Measurements from ENCODE around the gene HYAL1. TPM values are rescaled to one million over a fixed set of nuclear protein-coding genes. Genes with fewer than 3 reads are reported as not detected.
"Not testable (repeated sequence)": the region's sequence is repeated elsewhere in the genome, so short reads cannot be mapped to it uniquely, and the experiment has no call there.

Gene HYAL1
- total RNA-seq, 1 donor from 2014 or later = 1.1 TPM

DNA sequence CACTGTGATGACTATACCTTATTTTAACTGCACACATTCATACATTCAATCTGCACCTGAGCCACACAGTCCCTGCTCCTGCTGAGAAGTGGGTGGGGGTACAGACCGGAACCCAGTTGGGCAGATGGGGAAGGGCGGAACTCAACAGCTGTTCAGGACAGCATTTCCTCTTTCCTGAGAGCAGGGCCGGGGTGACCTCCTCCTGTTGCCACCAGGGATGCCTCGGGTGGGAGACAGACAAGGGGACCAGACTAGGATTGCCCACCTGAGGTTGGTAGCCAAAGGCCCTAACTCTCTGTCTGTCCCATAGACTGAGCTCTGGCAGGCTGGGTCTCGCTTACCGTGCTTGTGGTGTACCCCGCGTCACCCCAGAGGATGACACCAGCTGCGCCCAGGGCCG, 15.2 kb upstream of the HYAL1 start:
- DNase-seq = no peak

DNA sequence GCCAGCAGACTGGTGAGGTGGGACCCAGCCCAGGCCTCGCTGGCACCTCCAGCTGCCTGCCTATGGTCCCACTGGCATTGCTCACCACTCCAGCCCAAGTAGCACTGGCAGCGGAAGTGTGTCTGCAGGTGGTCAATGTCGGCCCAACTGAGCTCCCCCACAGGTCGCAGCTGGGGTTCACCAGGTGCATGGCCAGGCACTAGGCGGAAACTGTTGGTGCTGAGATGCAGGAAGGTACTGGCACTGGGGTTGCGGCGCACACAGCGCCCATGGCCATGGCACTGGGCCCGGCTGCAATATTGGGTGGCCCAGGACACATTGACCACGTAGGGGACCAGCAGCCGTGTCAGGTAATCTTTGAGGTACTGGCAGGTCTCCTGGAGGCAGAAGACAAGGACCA, 14.8 kb upstream of the HYAL1 start:
- no peak for DNase-seq

DNA sequence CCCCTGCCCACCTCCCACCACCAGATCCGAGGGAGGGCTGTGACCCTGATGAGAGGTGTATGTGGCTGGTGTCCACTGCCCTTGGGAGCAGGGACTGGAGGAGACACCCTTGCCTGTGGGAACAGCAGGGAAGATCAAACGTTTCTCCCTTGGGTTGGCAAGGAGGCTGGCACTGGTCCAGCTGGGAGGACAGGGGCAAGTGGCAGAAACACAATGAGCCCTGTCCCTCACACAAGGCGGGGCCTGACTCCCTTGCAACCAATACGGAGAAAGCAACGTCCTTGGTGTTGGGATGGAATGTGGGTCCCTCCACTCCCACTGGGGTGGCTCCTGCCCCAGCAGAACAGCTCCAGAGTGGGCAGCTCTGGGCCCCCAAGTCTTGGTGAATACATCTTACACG, 13.9 kb upstream of the HYAL1 start:
- no peak for DNase-seq

DNA sequence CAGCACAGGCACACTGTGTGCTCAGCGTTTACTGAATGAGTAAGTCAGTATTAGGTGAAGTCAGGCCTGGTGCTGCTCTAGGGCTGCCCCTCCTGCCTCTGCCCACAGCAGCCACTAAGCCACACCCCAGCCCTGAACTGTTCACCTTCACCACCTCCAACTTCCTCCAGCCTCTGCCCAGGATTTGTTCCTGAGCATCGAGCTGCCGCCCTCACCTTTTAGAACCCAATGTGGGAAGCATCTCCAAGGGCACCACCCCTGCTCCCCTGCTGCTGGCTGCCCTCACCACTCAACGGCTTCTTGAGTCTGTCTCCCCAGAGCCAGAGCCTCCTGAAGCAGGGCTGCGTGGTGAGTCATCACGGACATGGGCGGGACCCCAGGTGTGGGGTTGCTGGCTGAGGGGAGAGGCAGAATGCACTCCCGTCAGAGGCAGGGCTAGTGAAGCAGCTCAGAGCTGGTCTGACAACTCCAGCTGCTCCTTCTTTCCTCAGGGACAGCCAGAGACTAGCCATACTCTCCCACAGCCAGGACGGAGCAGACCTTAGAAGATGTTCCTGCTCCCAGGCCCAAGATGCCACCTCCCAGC, 13.4 kb upstream of the HYAL1 start:
- no peak for DNase-seq

DNA sequence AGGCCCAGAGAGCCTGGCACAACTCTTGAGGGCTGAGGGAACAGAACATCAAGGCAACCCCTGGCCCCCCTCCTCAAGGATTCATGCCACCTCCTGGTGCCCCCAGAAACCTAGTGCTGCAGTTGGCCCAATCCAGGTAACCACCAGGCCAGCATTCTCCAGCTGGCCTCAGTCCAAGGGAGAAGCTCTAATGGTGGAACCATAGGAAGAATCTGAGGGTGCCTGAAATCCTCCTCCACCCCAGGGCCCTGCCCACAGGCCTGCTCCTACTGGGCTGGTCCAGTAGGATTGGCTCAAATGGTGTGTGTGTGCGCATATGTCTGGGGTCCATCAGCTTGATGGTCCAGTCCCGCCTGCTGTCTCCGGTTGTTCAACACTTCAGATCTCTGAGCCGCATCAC, 11.4 kb upstream of the HYAL1 start:
- no peak for DNase-seq

DNA sequence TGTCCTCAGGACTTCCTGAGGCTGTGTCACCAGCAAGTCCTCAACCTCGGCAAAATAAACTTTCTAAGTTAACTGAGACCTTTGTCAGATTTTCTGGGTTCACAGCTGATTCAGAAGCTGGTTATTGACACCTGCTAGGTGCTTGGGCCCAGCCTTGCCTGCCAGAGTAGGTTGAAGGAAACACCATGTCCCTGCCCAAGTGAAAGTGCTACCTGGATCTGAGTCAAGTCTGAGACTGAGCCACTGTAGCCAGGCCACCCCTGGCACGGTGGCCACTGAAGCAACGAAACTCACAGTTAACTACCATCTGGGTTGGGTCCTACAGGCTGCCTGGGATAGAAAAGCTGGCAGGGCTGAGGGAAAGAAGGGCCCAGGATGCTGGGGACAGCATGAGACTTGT, 11.0 kb upstream of the HYAL1 start:
- DNase-seq = no peak

DNA sequence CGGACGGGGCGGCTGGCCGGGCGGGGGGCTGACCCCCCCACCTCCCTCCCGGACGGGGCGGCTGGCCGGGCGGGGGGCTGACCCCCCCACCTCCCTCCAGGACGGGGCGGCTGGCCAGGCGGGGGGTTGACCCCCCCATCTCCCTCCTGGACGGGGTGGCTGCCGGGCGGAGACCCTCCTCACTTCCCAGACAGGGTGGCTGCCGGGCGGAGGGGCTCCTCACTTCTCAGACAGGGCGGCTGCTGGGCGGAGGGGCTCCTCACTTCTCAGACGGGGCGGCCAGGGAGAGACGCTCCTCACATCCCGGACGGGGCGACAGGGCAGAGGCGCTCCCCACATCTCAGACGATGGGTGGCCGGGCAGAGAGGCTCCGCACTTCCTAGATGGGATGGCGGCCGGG, 8.7 kb upstream of the HYAL1 start:
- not testable (repeated sequence) for DNase-seq

DNA sequence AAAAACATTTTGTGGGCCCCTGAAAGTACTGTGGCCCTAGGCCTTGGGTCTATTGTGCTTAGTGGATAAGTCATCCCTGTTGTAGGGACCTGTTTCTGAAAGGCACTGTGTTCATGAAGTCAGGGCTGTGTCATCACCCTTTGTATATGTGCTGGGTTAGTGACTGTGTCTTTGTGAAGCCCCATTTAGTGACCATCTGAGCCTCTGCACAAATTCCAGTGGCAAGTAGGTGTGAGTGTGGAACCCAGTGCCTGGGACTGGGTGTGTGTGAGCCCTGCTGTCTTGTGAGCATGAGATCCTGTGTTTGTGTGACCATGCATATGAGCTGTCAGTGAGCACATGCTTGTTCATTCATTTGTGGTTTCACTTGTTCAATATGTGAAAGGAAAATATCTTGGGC, 1.2 kb upstream of the HYAL1 start:
- DNase-seq = no peak

DNA sequence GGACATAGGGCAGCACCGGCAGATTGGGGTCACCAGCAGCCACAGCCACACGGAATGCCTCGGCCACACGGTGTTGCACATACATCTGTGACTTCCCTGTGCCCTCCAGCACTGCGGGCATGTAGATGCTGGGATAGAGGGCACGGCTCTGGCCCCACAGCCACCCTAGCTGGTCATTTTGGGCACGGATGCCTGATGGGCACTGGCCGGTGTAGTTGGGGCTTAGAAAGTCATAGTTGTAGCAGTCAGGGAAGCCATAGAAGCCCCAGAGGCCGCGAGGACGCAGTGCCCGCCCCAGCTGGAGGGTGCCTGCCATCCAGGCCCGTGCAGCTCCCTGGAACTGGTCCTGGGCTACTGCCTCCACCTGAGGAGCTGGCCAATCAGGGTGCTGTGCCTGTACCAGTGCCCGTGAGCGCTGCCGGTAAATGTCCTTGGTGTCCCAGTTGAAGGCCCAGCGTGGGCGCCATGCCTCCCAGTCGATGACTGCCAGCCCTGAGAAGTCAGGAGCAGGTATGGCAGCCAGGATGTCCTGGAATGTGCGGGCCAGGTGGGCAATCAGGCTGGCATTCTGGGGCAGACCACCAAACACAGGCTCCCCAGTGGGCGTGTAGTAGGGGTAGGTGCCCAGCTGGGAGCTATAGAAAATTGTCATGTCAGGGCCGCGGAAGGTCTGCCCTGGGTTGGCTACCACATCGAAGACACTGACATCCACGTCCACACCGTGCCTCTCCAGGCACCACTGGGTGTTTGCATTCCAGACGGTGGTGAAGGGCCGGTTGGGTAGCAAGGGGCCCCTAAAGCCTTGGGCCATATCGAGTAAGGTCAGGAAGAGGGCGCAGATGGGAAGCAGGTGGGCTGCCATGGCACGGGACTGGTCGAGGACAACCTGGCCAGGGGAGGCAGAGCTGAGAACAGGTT, 1.0 kb downstream of the HYAL1 start:
- no peak for DNase-seq

DNA sequence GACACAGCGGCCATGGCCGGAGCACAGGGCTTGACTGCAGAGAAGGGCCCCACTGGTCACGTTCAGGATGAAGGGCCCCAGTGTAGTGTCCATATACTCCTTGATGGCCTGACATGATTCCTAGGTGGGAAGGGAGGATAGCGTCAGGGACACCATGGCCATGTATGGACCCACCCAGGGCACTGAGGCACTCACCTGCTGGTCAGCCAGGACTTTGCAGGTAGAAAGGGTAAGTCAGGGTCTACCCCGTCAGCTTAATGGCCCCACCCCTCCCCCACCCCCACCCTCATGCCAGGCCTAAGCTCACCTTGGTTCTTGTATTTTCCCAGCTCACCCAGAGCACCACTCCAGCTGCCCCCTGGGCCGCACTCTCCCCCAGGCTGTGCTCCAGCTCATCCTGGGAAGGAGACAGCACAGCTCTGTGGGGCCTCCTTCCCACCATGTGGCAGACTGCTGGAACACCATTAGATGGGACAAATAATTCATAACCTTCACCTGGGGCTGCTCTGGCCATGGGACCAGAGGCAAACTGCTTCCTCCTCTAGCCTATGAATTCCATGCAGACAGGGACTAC, 2.6 kb downstream of the HYAL1 start:
- DNase-seq = no peak

DNA sequence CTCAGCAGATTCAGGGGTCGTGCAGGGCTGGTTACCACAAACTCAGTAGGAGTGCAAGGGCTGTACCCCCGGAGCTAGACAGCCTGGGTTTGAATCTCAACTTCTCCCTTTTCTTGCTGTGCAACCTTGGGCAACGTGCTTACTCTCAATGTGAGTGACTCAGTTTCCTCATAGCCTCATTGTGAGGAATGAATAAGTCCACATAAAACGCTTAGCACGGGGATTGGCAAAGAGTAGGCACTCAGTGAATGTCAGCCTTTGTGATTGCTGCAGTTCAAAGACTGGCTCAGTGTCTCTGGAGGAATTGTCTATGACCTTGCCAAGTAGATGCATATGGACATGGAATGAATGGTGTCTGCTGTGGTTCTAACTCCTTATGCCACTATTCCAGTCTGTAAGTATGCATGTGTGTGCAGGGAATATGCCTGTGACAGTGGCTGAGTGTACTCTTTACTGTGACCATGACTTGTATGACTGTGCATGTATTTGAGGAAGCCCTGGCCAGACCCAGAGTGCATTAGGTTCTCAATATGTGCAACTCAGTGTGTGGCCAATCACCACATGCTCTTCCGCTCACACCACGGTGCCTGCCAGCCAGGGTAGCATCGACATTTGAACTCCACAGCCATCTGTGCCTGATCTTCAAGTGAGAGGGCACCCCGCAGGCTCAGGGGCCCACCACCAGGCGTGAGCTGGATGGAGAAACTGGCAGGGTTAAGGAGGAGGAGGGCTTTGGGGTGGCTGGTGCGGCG, 3.3 kb downstream of the HYAL1 start:
- DNase-seq = peak; percentile 73

DNA sequence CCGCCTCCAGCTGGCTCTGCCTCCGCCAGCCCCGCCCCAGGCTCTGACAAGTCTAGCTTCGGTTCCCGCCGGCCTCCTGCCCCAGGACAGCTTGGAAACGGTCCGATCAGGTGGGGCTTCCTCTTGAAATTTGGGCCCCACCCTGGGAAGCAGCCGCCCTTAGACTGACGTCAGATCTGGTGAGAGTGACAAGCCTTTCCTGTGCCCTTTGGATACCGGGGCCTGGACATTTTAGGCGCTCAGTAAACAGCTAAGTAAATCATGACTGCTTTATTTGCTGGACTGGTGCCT, 3.8 kb downstream of the HYAL1 start:
- DNase-seq = no peak

DNA sequence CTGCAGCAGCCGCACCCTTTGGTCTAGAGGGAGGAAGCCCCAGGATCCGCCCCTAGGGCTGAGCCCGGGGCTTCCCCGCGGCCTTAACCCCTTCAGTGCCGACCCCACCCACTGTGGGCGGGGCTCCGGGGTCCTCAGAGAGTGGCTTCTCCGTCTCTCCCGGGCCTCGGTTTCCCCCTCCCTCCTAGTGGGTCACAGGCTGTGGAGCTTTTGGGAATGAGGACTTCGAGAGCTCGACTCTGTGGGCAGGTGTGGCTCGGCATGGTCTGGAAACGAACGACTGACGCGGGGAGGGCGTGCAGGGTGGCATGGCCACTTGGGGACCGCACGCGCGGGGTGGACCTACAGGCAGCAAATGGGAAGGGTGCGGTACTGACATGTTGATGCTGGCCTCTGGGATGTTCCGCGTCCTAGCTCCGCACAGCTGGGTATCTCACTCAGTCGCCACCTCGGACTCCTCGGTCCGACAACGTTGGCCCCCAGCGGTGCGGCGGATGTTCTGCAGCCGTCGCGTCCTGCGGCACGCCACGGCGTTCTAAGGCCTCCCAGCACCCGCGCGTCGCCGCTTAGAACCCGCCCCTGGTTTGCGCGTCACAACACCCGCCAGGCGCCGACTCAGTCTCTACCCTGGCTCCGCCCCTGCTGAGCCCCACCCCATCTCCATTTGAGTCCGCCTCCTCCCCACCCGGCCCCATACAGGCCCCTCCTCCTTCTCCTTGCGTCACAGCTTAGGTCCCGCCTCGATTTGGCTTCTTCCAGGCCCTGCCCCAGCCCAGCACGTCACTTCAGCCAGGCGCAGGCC, 4.3 kb downstream of the HYAL1 start, which contains the start of the genes HYAL3 and NAA80:
Gene HYAL3 (minus strand): TSS at position 570 of the 802 bp plus-strand sequence. CDS start 3,803 bp downstream, outside the sequence.
Gene NAA80 (minus strand): TSS at position 570 of the 802 bp plus-strand sequence. CDS start 1,942 bp downstream, outside the sequence.
- DNase-seq = peak; percentile 99

DNA sequence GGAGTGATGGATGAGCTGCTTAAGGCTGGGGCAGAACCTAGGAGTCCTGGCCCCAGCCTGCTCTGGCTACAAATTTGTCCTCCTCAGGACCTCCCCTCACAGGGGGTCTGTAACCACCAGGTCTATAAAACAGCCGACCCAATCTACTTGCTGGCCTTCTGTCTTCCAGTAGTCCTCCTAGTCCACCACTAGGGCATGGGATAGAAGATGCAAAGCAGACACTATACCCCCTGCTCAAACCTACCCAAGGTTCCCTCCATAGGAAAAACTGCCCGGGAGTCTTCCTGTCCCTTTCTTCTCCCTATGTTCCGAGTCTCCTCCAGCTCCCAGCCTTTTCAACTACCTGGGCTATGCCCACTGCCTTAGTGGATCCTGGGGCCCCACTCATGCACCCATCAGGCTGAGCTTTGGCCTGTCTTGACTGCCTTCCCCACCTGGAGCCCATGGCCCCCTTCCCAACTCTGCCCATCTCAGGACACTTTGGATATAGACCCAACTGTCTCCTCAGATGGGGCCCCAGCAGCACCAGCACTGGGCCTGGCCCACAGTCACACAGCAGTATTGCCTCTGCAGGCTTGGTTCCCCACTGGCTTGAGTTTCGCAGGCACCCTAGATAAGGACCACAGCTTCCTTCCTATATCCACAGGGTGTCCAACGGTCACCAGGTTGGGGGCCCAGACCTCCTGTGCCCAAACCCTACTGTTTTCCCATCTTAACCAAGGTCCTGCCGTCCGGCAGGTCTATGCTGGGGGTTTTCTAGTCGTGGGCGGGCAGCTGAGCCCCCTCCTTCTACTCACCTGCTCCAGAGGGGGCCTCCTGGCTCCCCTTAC, 5.3 kb downstream of the HYAL1 start:
- no peak for DNase-seq

DNA sequence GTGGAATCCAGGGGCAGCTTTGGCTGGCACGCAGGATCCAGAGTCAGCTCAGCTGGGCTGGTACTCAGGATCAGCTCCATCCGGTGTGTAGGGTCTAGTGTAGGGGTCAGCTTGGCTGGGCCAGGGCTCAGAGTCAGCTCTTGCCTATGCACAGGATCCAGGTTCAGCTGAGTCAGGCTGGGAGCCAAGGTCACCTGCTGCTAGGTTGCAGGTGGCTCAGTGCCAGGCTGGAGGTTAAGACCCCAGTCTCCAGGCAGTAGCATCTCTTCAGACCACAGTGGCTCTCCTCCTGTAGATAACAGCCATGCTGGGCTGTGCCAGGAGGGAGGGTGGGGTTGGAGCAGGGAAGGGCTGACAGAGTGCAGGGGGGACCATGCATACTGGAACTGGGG, 6.0 kb downstream of the HYAL1 start:
- DNase-seq = no peak

DNA sequence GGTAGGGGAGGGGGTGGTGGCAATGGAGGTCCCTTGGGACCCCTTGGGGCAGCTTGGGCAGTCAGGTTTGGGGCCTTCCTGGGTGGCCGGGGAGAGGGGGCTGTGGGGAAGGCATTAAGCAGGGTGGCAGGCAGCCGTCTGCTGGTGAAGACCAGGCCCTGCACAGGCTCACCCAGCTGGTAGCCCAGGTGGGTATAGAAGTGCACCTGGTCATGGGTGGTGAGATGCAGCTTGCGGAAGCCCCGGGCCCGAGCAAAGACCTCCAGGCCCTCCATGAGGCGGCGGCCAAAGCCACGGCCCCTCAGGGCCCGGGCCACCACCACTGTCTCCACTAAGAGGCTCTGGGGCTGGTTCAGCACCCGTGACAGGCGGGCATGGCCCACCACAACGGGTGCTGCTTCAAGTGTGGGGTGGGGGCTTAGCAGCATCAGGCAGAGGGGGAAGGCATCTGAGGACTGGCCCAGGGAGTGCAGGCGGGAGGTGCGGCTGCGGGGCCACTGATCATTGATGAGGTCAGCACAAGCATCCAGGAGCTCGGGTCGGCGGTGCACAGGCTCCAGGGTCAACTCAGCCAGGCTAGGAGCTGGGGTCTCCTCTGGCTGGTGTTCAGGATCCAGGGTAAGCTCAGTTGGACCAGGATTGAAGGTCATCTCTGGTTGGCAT, 6.5 kb downstream of the HYAL1 start:
- DNase-seq = no peak

DNA sequence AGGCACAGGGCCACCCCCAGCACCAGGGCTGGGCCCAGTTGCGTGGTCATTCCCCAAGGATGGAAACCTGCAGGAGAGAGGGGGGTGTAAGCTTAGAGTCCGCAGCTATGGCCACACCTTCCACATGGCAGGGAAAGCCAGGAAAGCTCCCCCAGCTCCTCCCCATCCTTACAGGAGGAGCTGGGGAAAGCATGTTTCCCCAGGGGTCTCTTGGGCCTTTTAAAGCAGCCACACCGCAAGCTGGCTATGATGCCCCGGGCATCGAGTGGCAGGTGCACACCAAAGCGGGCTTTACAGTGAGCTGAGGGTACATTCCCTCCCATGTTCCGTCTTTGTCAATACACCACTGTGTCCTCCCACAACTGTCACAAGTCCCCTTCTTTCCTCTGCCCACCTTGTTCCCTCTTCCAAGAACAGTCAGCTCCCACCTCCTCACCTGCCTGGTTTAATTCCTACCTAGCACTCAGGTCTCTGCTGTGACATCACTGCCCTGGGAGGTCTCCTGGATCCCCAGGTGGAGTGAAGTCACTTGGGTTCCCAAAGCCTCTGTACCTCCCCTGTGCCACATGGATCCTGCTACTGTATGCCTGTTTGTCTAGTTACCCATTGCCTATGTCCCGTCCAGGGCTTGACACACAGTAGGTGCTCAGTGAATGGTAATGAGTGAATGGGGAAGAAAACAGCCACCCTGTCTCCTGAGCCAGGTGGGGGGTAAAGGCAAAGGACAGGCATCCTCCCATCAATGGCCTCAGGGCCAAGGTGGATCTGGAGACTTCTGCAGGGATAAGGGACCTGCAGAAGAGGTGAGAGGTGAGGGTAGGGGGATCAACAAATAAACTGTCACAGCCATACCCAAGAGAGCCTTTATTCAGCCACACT, 7.6 kb downstream of the HYAL1 start:
- DNase-seq = no peak

DNA sequence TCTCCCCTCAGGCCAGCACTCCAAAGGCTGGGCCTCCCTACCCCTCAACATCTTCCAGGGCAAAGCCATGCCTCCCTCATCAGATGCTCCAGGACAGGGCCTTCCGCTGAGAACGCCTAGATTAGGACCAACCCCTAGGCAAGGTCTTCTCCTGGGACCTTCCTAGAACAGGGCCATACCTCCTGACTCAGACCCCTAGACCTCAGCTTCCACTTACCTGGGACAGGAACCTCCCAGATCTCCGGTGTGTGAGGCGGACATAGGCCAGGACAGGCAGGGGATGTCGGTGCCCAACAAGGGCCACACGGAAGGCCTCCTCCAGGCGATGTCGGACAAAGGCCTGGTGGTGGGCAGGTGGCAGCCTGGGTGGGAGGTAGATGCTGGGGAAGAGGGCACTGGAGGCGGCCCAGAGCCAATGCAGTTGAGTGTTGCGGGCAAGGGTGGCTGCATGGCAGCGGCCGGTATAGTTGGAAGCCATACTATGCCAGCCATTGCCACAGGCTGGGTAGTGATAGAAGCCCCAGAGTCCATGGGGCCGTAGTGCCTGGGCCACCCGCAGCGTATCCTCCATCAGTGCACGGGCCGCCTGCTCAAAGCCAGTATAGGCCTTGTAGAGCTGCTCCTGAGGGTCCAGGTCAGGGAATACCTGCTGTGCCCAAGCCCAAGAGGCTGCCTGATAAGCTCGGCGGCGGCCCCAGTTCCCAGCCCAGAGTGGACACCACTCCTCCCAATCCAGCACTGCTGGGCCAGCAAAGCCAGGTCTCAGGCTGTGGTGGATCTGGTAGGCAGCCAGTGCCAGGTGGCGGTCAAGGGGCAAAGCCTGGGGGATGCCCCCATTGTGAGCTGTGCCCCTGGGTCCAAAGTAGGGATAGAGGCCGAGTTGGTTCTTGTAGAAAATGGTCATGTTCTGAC, 8.6 kb downstream of the HYAL1 start:
- DNase-seq = no peak
